Measurements from ENCODE around the gene ZSWIM9.

The ZSWIM9 gene

GRCh38 chr19:48169939-48170803, at the start of gene ZSWIM9, which contains the start of gene LIG1:
Gene ZSWIM9, plus strand, starts transcription at chr19:48170680. Its CDS starts 1,123 bp downstream, at chr19:48171803.
Gene LIG1, minus strand, starts transcription at chr19:48170344. Its CDS starts 4,778 bp downstream, at chr19:48165566.
- peak; percentile 79 to 83 for DNase-seq (ENCODE audit: low read depth in 2 of 2)

GRCh38 chr19:48121066-48121465, 49.4 kb upstream of the ZSWIM9 start:
- no peak for DNase-seq (ENCODE audit: low read depth in 2 of 2)

- DNase-seq (ENCODE audit: low read depth in 2 of 2) = no peak
Observed at GRCh38 chr19:48121909-48122371, 48.5 kb upstream of the ZSWIM9 start.

GRCh38 chr19:48122421-48122820, 48.1 kb upstream of the ZSWIM9 start:
- DNase-seq (ENCODE audit: low read depth in 2 of 2) = no peak

GRCh38 chr19:48123907-48124651, 46.4 kb upstream of the ZSWIM9 start:
- no peak for DNase-seq (ENCODE audit: low read depth in 2 of 2)

GRCh38 chr19:48127561-48127960, 42.9 kb upstream of the ZSWIM9 start:
- no peak for DNase-seq (ENCODE audit: low read depth in 2 of 2)

- no peak for DNase-seq (ENCODE audit: low read depth in 2 of 2)
Observed at GRCh38 chr19:48133094-48133493, 37.4 kb upstream of the ZSWIM9 start.

GRCh38 chr19:48135411-48135810, 35.1 kb upstream of the ZSWIM9 start:
- DNase-seq (ENCODE audit: low read depth in 2 of 2) = no peak

GRCh38 chr19:48136547-48136946, 33.9 kb upstream of the ZSWIM9 start:
- DNase-seq (ENCODE audit: low read depth in 2 of 2) = no peak

- no peak for DNase-seq (ENCODE audit: low read depth in 2 of 2)
Observed at GRCh38 chr19:48137411-48137810, 33.1 kb upstream of the ZSWIM9 start.

GRCh38 chr19:48139053-48139452, 31.4 kb upstream of the ZSWIM9 start:
- no peak for DNase-seq (ENCODE audit: low read depth in 2 of 2)

- DNase-seq (ENCODE audit: low read depth in 2 of 2) = no peak
Observed at GRCh38 chr19:48147597-48148175, 22.8 kb upstream of the ZSWIM9 start.

GRCh38 chr19:48148576-48148975, 21.9 kb upstream of the ZSWIM9 start:
- DNase-seq (ENCODE audit: low read depth in 2 of 2) = no peak

GRCh38 chr19:48149430-48149829, 21.1 kb upstream of the ZSWIM9 start:
- no peak for DNase-seq (ENCODE audit: low read depth in 2 of 2)

GRCh38 chr19:48152551-48152950, 17.9 kb upstream of the ZSWIM9 start:
- peak; percentile 48 to 52 for DNase-seq (ENCODE audit: low read depth in 2 of 2)

- DNase-seq (ENCODE audit: low read depth in 2 of 2) = no peak
Observed at GRCh38 chr19:48154003-48154402, 16.5 kb upstream of the ZSWIM9 start.

- no peak for DNase-seq (ENCODE audit: low read depth in 2 of 2)
Observed at GRCh38 chr19:48158210-48158790, 12.2 kb upstream of the ZSWIM9 start.

- DNase-seq (ENCODE audit: low read depth in 2 of 2) = no peak
Observed at GRCh38 chr19:48168689-48169088, 1.8 kb upstream of the ZSWIM9 start.

GRCh38 chr19:48169578-48169938, 922 bp upstream of the ZSWIM9 start:
- peak; percentile 86 to 91 for DNase-seq (ENCODE audit: low read depth in 2 of 2)

GRCh38 chr19:48170817-48171347, 402 bp downstream of the ZSWIM9 start:
- DNase-seq (ENCODE audit: low read depth in 2 of 2) = no peak

GRCh38 chr19:48171710-48172109, 1.2 kb downstream of the ZSWIM9 start:
- DNase-seq (ENCODE audit: low read depth in 2 of 2) = no peak

Data from stimulated activated CD8-positive, alpha-beta memory T cell treated with anti-CD3 and anti-CD28 coated beads, Interleukin-2, amount 100 ng/mL, for 1 hour (primary cell).